Measurements from ENCODE around the gene USP24. TPM values are rescaled to one million over a fixed set of nuclear protein-coding genes. Genes with fewer than 3 reads are reported as not detected.

Gene USP24
- total RNA-seq, 1 experiment from 2014 or later, result 54.6 TPM

- Histone ChIP-seq H3K4me3 (ENCODE audit: low read depth, low read length, poor library complexity, severe bottlenecking) (no peak overlapping the region), H3K9me3 (ENCODE audit: low read depth, low read length, poor library complexity, severe bottlenecking) (no peaks in the 10 kb centered on the region), H3K36me3 (ENCODE audit: insufficient read depth, low read length, poor library complexity, severe bottlenecking) (no peaks in the 10 kb centered on the region), H3K27me3 (replicated peaks; ENCODE audit: insufficient read depth, low read depth, low read length, poor library complexity) (no peaks in the 10 kb centered on the region), H3K4me1 (ENCODE audit: insufficient read depth, low read length, poor library complexity, severe bottlenecking) (no peaks in the 10 kb centered on the region), H3K27ac (ENCODE audit: low read depth, low read length, poor library complexity, severe bottlenecking) (no peak overlapping the region)
- ChIA-PET POLR2A (ENCODE audit: low non-redundant PET) (no interaction called here), CTCF (no interaction called here)
- TF ChIP-seq CTCF (conservative IDR thresholded peaks at IDR 0.05; ENCODE audit: low read depth, low read length) (no peak), EZH2 (IDR thresholded peaks at IDR 0.05; ENCODE audit: borderline replicate concordance, low read depth, low read length, poor library complexity, severe bottlenecking) (no peak)
- DNase-seq (ENCODE audit: low spot score), result peak; percentile 16
- intact Hi-C loops (cut with micrococcal nuclease; ENCODE audit: unreplicated experiment), result no loop called here
- BruUV-seq (replicated peaks), result no TSS peak
These were observed 20.6 kb upstream of the USP24 start for GRCh38 chr1:55235722-55236121.

GRCh38 chr1:55234016-55234415 lies 18.9 kb upstream of the USP24 start:
- BruUV-seq (replicated peaks), result no TSS peak
- CTCF ChIA-PET, result no interaction called here
- POLR2A ChIA-PET (ENCODE audit: low non-redundant PET), result no interaction called here

GRCh38 chr1:55233145-55233777 lies 18.1 kb upstream of the USP24 start:
- Histone ChIP-seq H3K4me1 (ENCODE audit: insufficient read depth, low read length, poor library complexity, severe bottlenecking) (no peaks in the 10 kb centered on the region), H3K4me3 (ENCODE audit: low read depth, low read length, poor library complexity, severe bottlenecking) (no peak overlapping the region), H3K36me3 (ENCODE audit: insufficient read depth, low read length, poor library complexity, severe bottlenecking) (no peaks in the 10 kb centered on the region), H3K27me3 (replicated peaks; ENCODE audit: insufficient read depth, low read depth, low read length, poor library complexity) (no peaks in the 10 kb centered on the region), H3K27ac (ENCODE audit: low read depth, low read length, poor library complexity, severe bottlenecking) (no peak overlapping the region), H3K9me3 (ENCODE audit: low read depth, low read length, poor library complexity, severe bottlenecking) (no peaks in the 10 kb centered on the region)
- no peak for DNase-seq (ENCODE audit: low spot score)
- no peak for TF ChIP-seq CTCF (conservative IDR thresholded peaks at IDR 0.05; ENCODE audit: low read depth, low read length)
- TF ChIP-seq EZH2 (IDR thresholded peaks at IDR 0.05; ENCODE audit: borderline replicate concordance, low read depth, low read length, poor library complexity, severe bottlenecking), result no peak
- ChIA-PET POLR2A (ENCODE audit: low non-redundant PET) (no interaction called here), CTCF (no interaction called here)
- BruUV-seq (replicated peaks), result no TSS peak
- intact Hi-C loops (cut with micrococcal nuclease; ENCODE audit: unreplicated experiment), result no loop called here

More at GRCh38 chr1:55234016-55234415, 18.9 kb upstream of the USP24 start:
- Histone ChIP-seq H3K27me3 (replicated peaks; ENCODE audit: insufficient read depth, low read depth, low read length, poor library complexity) (no peaks in the 10 kb centered on the region), H3K27ac (ENCODE audit: low read depth, low read length, poor library complexity, severe bottlenecking) (no peak overlapping the region), H3K36me3 (ENCODE audit: insufficient read depth, low read length, poor library complexity, severe bottlenecking) (no peaks in the 10 kb centered on the region), H3K9me3 (ENCODE audit: low read depth, low read length, poor library complexity, severe bottlenecking) (no peaks in the 10 kb centered on the region), H3K4me1 (ENCODE audit: insufficient read depth, low read length, poor library complexity, severe bottlenecking) (no peaks in the 10 kb centered on the region), H3K4me3 (ENCODE audit: low read depth, low read length, poor library complexity, severe bottlenecking) (no peak overlapping the region)
- intact Hi-C loops (cut with micrococcal nuclease; ENCODE audit: unreplicated experiment), result no loop called here
- no peak for DNase-seq (ENCODE audit: low spot score)
- TF ChIP-seq CTCF (conservative IDR thresholded peaks at IDR 0.05; ENCODE audit: low read depth, low read length), result no peak
- no peak for TF ChIP-seq EZH2 (IDR thresholded peaks at IDR 0.05; ENCODE audit: borderline replicate concordance, low read depth, low read length, poor library complexity, severe bottlenecking)
